Activated naive CD4-positive, alpha-beta T cell treated with anti-CD3 and anti-CD28 coated beads, Interleukin-2, amount 50 U/mL, for 24 hours (primary cell): ENCODE data around the gene PRELID2.
"Not testable (repeated sequence)": the region's sequence is repeated elsewhere in the genome, so short reads cannot be mapped to it uniquely, and the experiment has no call there.

Source experiments
- H3K27ac Mint-ChIP-seq: one replicate; pipeline ENCODE4 v1.8.0; 2021; ENCODE audit warnings: mild to moderate bottlenecking, mixed read lengths
- H3K27me3 Mint-ChIP-seq: one replicate; pipeline ENCODE4 v1.8.0; 2021; ENCODE audit warnings: mixed read lengths
- H3K36me3 Mint-ChIP-seq: one replicate; pipeline ENCODE4 v1.8.0; 2021; ENCODE audit warnings: mixed read lengths
- H3K4me1 Mint-ChIP-seq: one replicate; pipeline ENCODE4 v1.8.0; 2021; ENCODE audit warnings: mixed read lengths
- H3K4me3 Mint-ChIP-seq: one replicate; pipeline ENCODE4 v1.8.0; 2021; ENCODE audit warnings: mild to moderate bottlenecking, mixed read lengths
- H3K9me3 Mint-ChIP-seq: one replicate; pipeline ENCODE4 v1.8.0; 2021; ENCODE audit warnings: mixed read lengths

The PRELID2 gene

DNA sequence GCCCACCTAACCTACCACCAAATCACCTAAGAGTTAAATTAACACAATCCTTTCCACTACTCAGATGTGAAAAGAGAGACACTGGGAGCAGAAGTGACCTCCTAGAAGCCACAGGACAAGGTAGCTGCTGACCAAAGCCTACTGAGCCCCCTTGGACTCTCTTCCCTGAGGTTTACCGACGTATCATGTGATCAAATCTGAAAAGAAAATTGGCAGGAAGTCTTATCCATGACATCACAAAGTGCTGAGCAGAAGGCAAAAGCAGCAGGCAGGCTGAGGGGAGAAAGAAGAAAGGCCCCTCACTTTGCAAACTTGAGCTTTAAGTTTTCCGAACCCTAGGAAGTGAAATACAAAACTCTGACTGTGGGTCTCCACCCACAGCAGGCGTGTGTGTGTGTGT lies 11.1 kb downstream of the PRELID2 start:
- H3K27me3 Mint-ChIP-seq, result no peaks in the 10 kb centered on the region
- no peaks in the 10 kb centered on the region for H3K4me1 Mint-ChIP-seq
- H3K27ac Mint-ChIP-seq, result no peak overlapping the region
- no peaks in the 10 kb centered on the region for H3K9me3 Mint-ChIP-seq
- H3K4me3 Mint-ChIP-seq, result no peak overlapping the region
- H3K36me3 Mint-ChIP-seq, result no peaks in the 10 kb centered on the region

DNA sequence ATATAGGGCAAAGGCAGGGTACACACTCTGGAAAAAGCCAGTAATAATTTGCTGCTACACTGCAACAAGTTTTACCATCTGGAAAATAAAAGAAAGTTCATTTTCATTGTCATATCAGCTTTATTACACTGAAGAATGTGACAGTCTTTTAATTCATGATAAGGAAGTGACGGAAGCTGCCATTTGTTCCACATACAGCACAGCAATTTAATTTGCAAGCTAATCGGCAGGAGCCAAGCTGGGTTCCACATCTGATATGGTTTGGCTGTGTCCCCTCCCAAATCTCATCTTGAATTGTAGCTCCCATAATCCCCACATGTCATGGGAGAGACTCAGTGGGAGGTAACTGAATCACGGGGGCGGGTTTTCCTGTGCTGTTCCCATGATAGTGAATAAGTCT lies 16.5 kb downstream of the PRELID2 start:
- Mint-ChIP-seq H3K36me3 (no peaks in the 10 kb centered on the region), H3K27ac (no peak overlapping the region), H3K4me1 (no peaks in the 10 kb centered on the region), H3K4me3 (no peak overlapping the region), H3K27me3 (no peaks in the 10 kb centered on the region), H3K9me3 (no peaks in the 10 kb centered on the region)

- no peak overlapping the region for H3K4me3 Mint-ChIP-seq
- H3K36me3 Mint-ChIP-seq, result no peaks in the 10 kb centered on the region
- no peak overlapping the region for H3K27ac Mint-ChIP-seq
- no peaks in the 10 kb centered on the region for H3K4me1 Mint-ChIP-seq
- no peaks in the 10 kb centered on the region for H3K9me3 Mint-ChIP-seq
- no peaks in the 10 kb centered on the region for H3K27me3 Mint-ChIP-seq
These were observed 22.3 kb downstream of the PRELID2 start for GRCh38 chr5:145812877-145813276.

GRCh38 chr5:145811834-145812625 lies 23.1 kb downstream of the PRELID2 start:
- no peak overlapping the region for H3K27ac Mint-ChIP-seq

DNA sequence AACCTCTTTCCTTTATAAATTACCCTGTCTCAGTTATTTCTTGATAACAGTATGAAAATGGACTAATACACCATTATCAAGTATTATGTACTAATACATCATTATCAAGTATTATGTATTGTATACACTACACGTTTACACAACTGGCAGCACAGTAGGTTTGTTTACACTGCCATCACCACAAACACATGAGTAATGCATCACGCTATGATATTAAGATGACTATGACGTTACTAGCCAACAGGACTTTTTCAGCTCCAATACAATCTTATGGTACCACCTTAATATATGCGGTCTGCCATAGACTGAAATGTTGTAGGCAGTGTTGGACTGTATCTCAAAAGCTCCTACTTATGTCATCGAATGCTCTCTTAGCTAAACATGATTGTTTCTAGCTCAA lies 28.2 kb downstream of the PRELID2 start:
- Mint-ChIP-seq H3K27ac (no peak overlapping the region), H3K4me1 (no peaks in the 10 kb centered on the region), H3K9me3 (no peaks in the 10 kb centered on the region), H3K27me3 (no peaks in the 10 kb centered on the region), H3K36me3 (no peaks in the 10 kb centered on the region), H3K4me3 (no peak overlapping the region)

More at GRCh38 chr5:145811834-145812625, 23.1 kb downstream of the PRELID2 start:
- H3K4me1 Mint-ChIP-seq, result no peaks in the 10 kb centered on the region
- no peaks in the 10 kb centered on the region for H3K9me3 Mint-ChIP-seq
- H3K27me3 Mint-ChIP-seq, result no peaks in the 10 kb centered on the region
- no peaks in the 10 kb centered on the region for H3K36me3 Mint-ChIP-seq
- no peak overlapping the region for H3K4me3 Mint-ChIP-seq

- no peak overlapping the region for H3K4me3 Mint-ChIP-seq
- no peak overlapping the region for H3K27ac Mint-ChIP-seq
- no peaks in the 10 kb centered on the region for H3K9me3 Mint-ChIP-seq
- no peaks in the 10 kb centered on the region for H3K36me3 Mint-ChIP-seq
- H3K4me1 Mint-ChIP-seq, result no peaks in the 10 kb centered on the region
- no peaks in the 10 kb centered on the region for H3K27me3 Mint-ChIP-seq
These were observed 29.3 kb downstream of the PRELID2 start for GRCh38 chr5:145805819-145806218.

DNA sequence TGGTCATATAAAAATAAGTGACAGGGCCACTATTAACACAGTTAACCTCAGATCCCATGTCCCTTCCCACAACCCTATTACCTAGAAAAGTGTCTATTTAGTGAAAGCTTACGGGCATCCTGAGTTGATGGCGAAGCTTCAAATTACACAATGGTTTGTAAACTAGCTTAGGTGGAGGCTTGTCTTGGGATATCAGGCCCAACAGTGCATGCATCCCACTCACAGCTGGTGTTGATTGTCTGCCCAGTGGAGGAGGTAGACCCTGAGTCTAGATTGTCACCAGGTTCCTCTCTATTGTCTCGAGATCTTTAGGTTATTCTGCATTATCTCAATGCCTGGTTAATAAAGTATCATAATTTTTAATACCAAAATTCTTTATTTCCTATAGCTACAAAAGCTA lies 30.4 kb downstream of the PRELID2 start:
- Mint-ChIP-seq H3K27ac (no peak overlapping the region), H3K4me3 (no peak overlapping the region), H3K9me3 (no peaks in the 10 kb centered on the region), H3K36me3 (no peaks in the 10 kb centered on the region), H3K27me3 (no peaks in the 10 kb centered on the region), H3K4me1 (no peaks in the 10 kb centered on the region)

- no peak overlapping the region for H3K27ac Mint-ChIP-seq
- H3K9me3 Mint-ChIP-seq, result no peaks in the 10 kb centered on the region
- no peaks in the 10 kb centered on the region for H3K27me3 Mint-ChIP-seq
- no peaks in the 10 kb centered on the region for H3K36me3 Mint-ChIP-seq
- H3K4me1 Mint-ChIP-seq, result no peaks in the 10 kb centered on the region
- H3K4me3 Mint-ChIP-seq, result no peak overlapping the region
These were observed 31.8 kb downstream of the PRELID2 start for GRCh38 chr5:145803112-145804004.

- H3K27ac Mint-ChIP-seq, result no peak overlapping the region
- no peaks in the 10 kb centered on the region for H3K27me3 Mint-ChIP-seq
- H3K36me3 Mint-ChIP-seq, result no peaks in the 10 kb centered on the region
- H3K4me1 Mint-ChIP-seq, result no peaks in the 10 kb centered on the region
- no peak overlapping the region for H3K4me3 Mint-ChIP-seq
- H3K9me3 Mint-ChIP-seq, result no peaks in the 10 kb centered on the region
These were observed 33.9 kb downstream of the PRELID2 start for GRCh38 chr5:145801195-145801594.

DNA sequence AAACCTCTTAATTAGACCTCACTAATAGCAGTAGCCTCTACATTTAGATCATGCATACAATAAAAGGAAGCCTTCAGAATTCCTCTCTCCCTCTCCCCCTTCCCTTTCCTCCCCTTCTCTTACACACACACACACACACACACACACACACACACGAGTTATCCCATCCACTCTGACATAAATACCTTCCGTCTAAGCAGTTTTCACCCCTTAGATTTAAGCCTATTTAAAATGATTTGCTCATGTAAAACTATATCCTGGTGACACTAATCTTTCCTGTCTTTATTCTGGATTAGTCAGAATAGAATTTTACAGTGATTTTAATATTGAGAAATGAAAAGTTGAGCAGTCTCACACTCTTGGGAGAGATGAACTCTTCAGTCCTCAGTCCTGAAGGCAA lies 35.0 kb downstream of the PRELID2 start:
- no peak overlapping the region for H3K27ac Mint-ChIP-seq
- no peaks in the 10 kb centered on the region for H3K4me1 Mint-ChIP-seq
- no peaks in the 10 kb centered on the region for H3K27me3 Mint-ChIP-seq
- H3K4me3 Mint-ChIP-seq, result no peak overlapping the region
- H3K9me3 Mint-ChIP-seq, result no peaks in the 10 kb centered on the region
- H3K36me3 Mint-ChIP-seq, result no peaks in the 10 kb centered on the region

GRCh38 chr5:145798503-145798902 lies 36.6 kb downstream of the PRELID2 start:
- H3K27me3 Mint-ChIP-seq, H3K36me3 Mint-ChIP-seq, H3K4me1 Mint-ChIP-seq, H3K9me3 Mint-ChIP-seq, H3K4me3 Mint-ChIP-seq, H3K27ac Mint-ChIP-seq: not testable (repeated sequence)

DNA sequence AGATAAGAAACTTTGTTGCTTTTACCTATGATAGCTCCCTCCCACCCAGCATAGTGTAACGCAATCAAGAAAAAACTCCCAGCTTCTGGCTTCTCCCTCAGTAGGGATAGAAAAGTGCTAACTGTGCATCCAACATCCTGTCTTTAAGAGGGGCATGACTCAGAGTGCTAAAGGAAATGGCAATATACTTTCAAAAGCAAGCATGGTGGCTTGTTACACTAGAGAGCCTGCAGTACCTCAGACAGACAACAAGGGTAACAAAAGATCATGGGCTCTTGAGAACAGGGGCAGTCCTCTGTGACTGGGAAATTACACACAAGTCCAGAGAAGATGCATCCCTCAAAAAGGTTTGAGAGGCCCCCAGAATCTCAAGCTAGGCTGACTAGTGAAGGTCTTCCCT lies 37.8 kb downstream of the PRELID2 start:
- H3K9me3 Mint-ChIP-seq, result no peaks in the 10 kb centered on the region
- no peak overlapping the region for H3K27ac Mint-ChIP-seq
- H3K4me1 Mint-ChIP-seq, result no peaks in the 10 kb centered on the region
- H3K27me3 Mint-ChIP-seq, result no peaks in the 10 kb centered on the region
- H3K4me3 Mint-ChIP-seq, result no peak overlapping the region
- H3K36me3 Mint-ChIP-seq, result no peaks in the 10 kb centered on the region

- no peaks in the 10 kb centered on the region for H3K36me3 Mint-ChIP-seq
- H3K4me3 Mint-ChIP-seq, result no peak overlapping the region
- H3K27me3 Mint-ChIP-seq, result no peaks in the 10 kb centered on the region
- no peak overlapping the region for H3K27ac Mint-ChIP-seq
- H3K9me3 Mint-ChIP-seq, result no peaks in the 10 kb centered on the region
- no peaks in the 10 kb centered on the region for H3K4me1 Mint-ChIP-seq
These were observed 38.8 kb downstream of the PRELID2 start for GRCh38 chr5:145796318-145796717.

DNA sequence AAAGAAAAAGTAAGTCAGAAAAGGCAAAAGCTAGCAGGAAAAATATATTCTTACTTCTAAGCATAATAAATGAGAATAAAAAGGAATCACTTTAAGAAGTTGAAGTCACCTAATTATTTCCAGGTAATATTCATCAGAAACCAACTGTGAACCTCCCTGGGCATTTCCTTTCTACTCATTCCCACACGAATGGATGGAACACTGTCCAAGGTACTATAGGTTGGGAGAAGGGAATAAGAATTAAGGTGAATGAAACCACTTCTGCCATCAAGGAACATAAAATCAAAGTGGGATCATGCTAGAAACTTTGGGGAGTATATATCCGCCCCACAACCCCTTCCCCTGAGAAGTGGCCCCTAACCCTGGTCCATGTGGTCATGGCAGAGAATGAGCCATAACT lies 41.6 kb downstream of the PRELID2 start:
- Mint-ChIP-seq H3K9me3 (no peaks in the 10 kb centered on the region), H3K27me3 (peaks cover 2% of the 10 kb centered on the region), H3K27ac (no peak overlapping the region), H3K36me3 (no peaks in the 10 kb centered on the region), H3K4me1 (no peaks in the 10 kb centered on the region), H3K4me3 (no peak overlapping the region)

GRCh38 chr5:145792840-145793239 lies 42.3 kb downstream of the PRELID2 start:
- Mint-ChIP-seq H3K27ac (no peak overlapping the region), H3K27me3 (peaks cover 2% of the 10 kb centered on the region), H3K36me3 (no peaks in the 10 kb centered on the region), H3K9me3 (no peaks in the 10 kb centered on the region), H3K4me3 (no peak overlapping the region), H3K4me1 (no peaks in the 10 kb centered on the region)

GRCh38 chr5:145791866-145792265 lies 43.3 kb downstream of the PRELID2 start:
- no peaks in the 10 kb centered on the region for H3K9me3 Mint-ChIP-seq
- H3K4me1 Mint-ChIP-seq, result no peaks in the 10 kb centered on the region
- no peaks in the 10 kb centered on the region for H3K36me3 Mint-ChIP-seq
- no peak overlapping the region for H3K27ac Mint-ChIP-seq
- peaks cover 2% of the 10 kb centered on the region for H3K27me3 Mint-ChIP-seq
- H3K4me3 Mint-ChIP-seq, result no peak overlapping the region
